Lung (tissue), 12 donors: ENCODE results near the gene SRRM4. TPM values are rescaled to one million over a fixed set of nuclear protein-coding genes. Genes with fewer than 3 reads are reported as not detected.

Experiments
- ATAC-seq: fragments of 200-7000 bp; cut with Tn5 transposase; one replicate; pipeline ENCODE4 v1.9.1; 2020; ENCODE audit warnings: moderate number of reproducible peaks; ENCODE audit not compliant: insufficient read depth, low FRiP score
- DNase-seq, 3 donors: peaks; one replicate each; pipeline ENCODE4 v3.0.0-alpha.2; 2013 to 2017
- H3K27ac ChIP-seq, 2 donors: one replicate each; pipeline ENCODE4 v1.5.1; 2013; ENCODE audit warnings: mild to moderate bottlenecking in 2 of 2, moderate library complexity in 2 of 2, control low read depth in 1 of 2, inconsistent platforms in 1 of 2, low read depth in 1 of 2, low read length in 1 of 2
- H3K27me3 ChIP-seq, 3 donors: one replicate each; pipeline ENCODE4 v1.5.1; 2013; ENCODE audit warnings: low read length in 2 of 3; ENCODE audit not compliant: control insufficient read depth in 3 of 3, insufficient read depth in 3 of 3
- H3K36me3 ChIP-seq, 4 donors: one replicate each; pipeline ENCODE4 v1.5.1; 2013; ENCODE audit warnings: low read length in 4 of 4, mild to moderate bottlenecking in 1 of 4, moderate library complexity in 1 of 4; ENCODE audit not compliant: control insufficient read depth in 4 of 4, insufficient read depth in 4 of 4
- H3K4me1 ChIP-seq, 5 donors: one replicate each; pipeline ENCODE4 v1.5.1; 2013; ENCODE audit warnings: low read length in 5 of 5, mild to moderate bottlenecking in 2 of 5, moderate library complexity in 1 of 5; ENCODE audit not compliant: control insufficient read depth in 5 of 5, insufficient read depth in 5 of 5
- H3K4me3 ChIP-seq: one replicate; pipeline ENCODE4 v1.5.1; 2013; ENCODE audit warnings: mild to moderate bottlenecking, control low read depth, moderate library complexity
- H3K9ac ChIP-seq, 2 donors: one replicate each; pipeline ENCODE4 v1.5.1; 2013; ENCODE audit warnings: low read length in 2 of 2, control low read depth in 1 of 2; ENCODE audit not compliant: insufficient read depth in 1 of 2
- H3K9me3 ChIP-seq, 4 donors: one replicate each; pipeline ENCODE4 v1.5.1; 2013; ENCODE audit warnings: low read length in 3 of 4, mild to moderate bottlenecking in 1 of 4, moderate library complexity in 1 of 4; ENCODE audit not compliant: control insufficient read depth in 4 of 4, insufficient read depth in 3 of 4
- WGBS, 2 donors: extraction: QIAGEN DNeasy Blood & Tissue Kit; methylation state at CpG; one replicate each; pipeline ENCODE4 v1.1.7; 2013; 5-methylcytosine and 5-hydroxymethylcytosine counted together
- polyA plus RNA-seq, 2 donors: library from polyadenylated mRNA; stranded (reverse); fragments of 200-250 nt; gene quantifications; one replicate each; pipeline ENCODE4 v1.2.1, GENCODE V29; 2013
- total RNA-seq, 2 donors: library from RNA; depleted of rRNA in 1 of 2; stranded (reverse); fragments of >200 nt in 1 of 2; gene quantifications; one replicate each; pipeline ENCODE4 v1.2.1, GENCODE V29; 2014 to 2021
- TF ChIP-seq, protein P1 (sequence below): IDR thresholded peaks from 2 replicates; pipeline ENCODE4 v1.5.1; 2012; ENCODE audit warnings: mild to moderate bottlenecking; ENCODE audit errors: control extremely low read depth, extremely low read depth
- donor health status: control.
- donor health status: control.
- donor health status: Bipolar disorder and iron deficiency.
- donor health status: healthy.
- donor health status: DM: yes; HTN: yes; CAD: no.

SRRM4 gene
- total and polyA plus RNA-seq, 4 donors, result 0.01 to 0.20 (median 0.03) TPM

DNA sequence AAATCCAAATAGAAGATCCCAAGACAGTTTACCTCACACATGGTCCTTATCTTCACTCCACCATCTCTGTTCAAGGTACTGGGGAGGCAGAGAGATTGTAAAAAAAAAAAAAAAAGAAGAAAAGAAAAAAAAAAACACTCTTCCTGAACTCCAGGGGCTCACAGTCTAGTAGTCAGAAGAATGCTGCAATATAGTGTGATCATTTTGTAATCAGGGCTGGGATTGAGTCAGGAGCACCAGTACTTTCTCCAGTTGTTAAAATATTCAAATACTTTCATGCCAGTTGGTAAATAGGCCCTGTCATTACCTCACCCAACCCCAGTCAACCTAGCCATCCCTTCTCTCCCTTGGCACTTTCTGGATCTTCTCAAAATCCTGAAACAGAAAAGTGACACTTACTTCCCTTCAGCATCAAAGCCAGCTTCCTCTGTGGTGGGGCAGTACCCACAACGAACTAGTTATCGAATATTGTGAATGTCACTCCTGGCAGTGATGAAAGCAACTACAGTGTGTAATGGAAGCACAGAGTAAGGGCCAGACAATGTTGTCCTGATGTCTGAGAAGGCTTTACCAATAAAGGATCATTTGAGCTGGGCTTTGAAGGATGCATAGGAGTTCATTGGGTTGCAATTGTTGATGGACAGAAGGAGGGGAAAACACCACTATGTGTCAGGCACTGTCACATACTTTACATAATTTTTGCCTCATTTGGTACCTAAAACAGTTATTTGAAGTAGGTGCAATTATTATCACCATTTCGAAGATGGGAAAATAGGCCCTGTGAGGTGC lies 153.1 kb downstream of the SRRM4 start:
- Histone ChIP-seq H3K27me3 (no peaks in the 10 kb centered on the region), H3K27ac (no peak overlapping the region), H3K36me3 (no peaks in the 10 kb centered on the region), H3K4me3 (no peak overlapping the region), H3K9ac (no peak overlapping the region), H3K4me1 (no peaks in the 10 kb centered on the region), H3K9me3 (peaks cover 0 to 7% (median 1%) of the 10 kb centered on the region in 4 donors)
- ATAC-seq (no peak), DNase-seq (no peak)
- 75% methylated on average over 3 of the region's 3 CpGs for WGBS, 2 donors
- TF ChIP-seq, protein P1, sequence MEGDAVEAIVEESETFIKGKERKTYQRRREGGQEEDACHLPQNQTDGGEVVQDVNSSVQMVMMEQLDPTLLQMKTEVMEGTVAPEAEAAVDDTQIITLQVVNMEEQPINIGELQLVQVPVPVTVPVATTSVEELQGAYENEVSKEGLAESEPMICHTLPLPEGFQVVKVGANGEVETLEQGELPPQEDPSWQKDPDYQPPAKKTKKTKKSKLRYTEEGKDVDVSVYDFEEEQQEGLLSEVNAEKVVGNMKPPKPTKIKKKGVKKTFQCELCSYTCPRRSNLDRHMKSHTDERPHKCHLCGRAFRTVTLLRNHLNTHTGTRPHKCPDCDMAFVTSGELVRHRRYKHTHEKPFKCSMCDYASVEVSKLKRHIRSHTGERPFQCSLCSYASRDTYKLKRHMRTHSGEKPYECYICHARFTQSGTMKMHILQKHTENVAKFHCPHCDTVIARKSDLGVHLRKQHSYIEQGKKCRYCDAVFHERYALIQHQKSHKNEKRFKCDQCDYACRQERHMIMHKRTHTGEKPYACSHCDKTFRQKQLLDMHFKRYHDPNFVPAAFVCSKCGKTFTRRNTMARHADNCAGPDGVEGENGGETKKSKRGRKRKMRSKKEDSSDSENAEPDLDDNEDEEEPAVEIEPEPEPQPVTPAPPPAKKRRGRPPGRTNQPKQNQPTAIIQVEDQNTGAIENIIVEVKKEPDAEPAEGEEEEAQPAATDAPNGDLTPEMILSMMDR, result no peak

DNA sequence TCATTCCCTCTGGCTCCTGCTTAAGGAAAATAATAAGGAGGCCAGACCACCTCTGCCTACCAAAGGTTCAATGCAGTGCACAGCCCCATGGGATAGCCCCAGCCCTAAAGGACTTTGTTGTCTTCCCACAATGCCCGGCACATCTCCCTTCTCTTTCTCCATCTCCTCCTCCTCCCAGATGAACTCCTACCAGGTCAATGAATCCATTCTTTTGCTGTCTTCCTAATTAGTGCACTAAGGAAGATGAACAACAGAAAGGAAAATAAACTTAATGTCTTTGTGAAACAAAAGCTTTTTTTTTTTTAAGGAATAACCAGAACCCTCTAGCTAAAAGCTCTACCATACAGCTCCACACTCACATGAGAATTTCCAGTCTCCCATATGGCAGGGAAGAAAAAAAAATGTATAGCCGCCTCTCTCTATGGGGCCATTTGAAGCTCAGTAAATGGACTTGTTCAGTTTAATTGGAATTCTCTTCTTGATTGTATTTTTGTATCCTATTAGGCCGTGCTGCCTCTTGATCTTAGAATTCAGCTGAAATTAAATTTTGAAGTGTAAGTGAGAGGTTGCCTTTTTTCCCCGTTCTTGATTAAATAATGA lies 155.6 kb downstream of the SRRM4 start:
- Histone ChIP-seq H3K27ac (no peak overlapping the region), H3K4me3 (no peak overlapping the region), H3K36me3 (no peaks in the 10 kb centered on the region), H3K27me3 (no peaks in the 10 kb centered on the region), H3K9ac (no peak overlapping the region), H3K4me1 (no peaks in the 10 kb centered on the region), H3K9me3 (peaks cover 0 to 7% (median 1%) of the 10 kb centered on the region in 4 donors)
- ATAC-seq (no peak), DNase-seq (no peak)
- TF ChIP-seq, protein P1, result no peak
- WGBS, 2 donors, result 84 to 86% methylated on average over 4 of the region's 4 CpGs

DNA sequence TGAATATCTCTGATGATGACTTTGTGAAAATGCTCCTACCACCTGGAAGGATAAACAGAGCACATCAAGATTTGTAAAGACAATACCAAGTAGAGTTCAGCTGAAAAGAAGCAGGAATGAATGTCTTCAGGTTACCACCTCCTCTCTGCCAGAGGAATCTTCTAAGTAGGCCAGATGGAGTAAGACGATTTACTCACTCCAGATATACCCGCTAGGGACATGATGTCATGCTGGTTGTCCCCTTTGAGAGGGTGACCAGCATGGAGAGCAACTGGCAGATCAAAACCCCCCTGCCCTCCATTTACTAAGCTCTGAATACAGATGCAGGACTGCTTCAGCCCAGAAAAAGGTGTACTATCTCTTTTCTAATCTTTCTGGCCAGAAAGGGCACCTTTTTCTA lies 158.1 kb downstream of the SRRM4 start:
- Histone ChIP-seq H3K4me3 (no peak overlapping the region), H3K9me3 (no peaks in the 10 kb centered on the region), H3K4me1 (no peaks in the 10 kb centered on the region), H3K9ac (no peak overlapping the region), H3K27me3 (no peaks in the 10 kb centered on the region), H3K36me3 (no peaks in the 10 kb centered on the region), H3K27ac (no peak overlapping the region)
- WGBS, 2 donors, result 75 to 78% methylated on average over 2 of the region's 2 CpGs
- ATAC-seq, result no peak
- TF ChIP-seq, protein P1, result no peak
- no peak for DNase-seq
